ENCODE measurements around the gene SLC6A16.

DNA sequence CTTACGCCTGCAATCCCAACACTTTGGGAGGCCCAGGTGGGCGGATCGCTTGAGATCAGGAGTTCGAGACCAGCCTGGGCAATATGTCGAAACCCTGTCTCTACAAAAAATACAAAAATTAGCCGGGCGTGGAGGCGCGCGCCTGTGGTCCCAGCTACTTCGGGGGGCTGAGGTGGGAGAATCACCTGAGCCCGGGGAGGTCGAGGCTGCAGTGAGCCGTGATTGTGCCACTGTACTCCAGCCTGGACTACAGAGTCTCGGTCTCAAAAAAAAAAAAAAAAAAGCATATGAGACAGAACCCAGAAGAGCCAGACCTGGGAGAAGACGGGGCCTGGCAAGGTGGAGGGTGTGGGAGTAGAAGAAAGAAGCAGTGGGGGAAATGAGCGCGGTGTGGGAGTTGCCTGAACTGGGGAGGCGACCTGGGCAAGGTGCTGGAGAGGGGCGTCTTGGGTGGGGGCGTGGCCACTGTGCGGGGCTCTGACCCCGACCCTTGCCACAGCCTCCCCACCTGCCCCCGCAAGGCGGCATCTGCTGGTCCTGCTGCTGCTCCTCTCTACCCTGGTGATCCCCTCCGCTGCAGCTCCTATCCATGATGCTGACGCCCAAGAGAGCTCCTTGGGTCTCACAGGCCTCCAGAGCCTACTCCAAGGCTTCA lies 39.2 kb upstream of the SLC6A16 start:
- TF ChIP-seq SP1 (IDR thresholded peaks at IDR 0.05; ENCODE audit: low read depth) = no peak
- TF ChIP-seq, protein P1, sequence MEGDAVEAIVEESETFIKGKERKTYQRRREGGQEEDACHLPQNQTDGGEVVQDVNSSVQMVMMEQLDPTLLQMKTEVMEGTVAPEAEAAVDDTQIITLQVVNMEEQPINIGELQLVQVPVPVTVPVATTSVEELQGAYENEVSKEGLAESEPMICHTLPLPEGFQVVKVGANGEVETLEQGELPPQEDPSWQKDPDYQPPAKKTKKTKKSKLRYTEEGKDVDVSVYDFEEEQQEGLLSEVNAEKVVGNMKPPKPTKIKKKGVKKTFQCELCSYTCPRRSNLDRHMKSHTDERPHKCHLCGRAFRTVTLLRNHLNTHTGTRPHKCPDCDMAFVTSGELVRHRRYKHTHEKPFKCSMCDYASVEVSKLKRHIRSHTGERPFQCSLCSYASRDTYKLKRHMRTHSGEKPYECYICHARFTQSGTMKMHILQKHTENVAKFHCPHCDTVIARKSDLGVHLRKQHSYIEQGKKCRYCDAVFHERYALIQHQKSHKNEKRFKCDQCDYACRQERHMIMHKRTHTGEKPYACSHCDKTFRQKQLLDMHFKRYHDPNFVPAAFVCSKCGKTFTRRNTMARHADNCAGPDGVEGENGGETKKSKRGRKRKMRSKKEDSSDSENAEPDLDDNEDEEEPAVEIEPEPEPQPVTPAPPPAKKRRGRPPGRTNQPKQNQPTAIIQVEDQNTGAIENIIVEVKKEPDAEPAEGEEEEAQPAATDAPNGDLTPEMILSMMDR (IDR thresholded peaks at IDR 0.05 in 2 of 3, conservative IDR thresholded peaks at IDR 0.05 in 1 of 3; ENCODE audit: borderline replicate concordance in 1 of 3, insufficient read depth in 1 of 3, low read depth in 2 of 3, low read length in 2 of 3) = no peak
- TF ChIP-seq, protein P2, sequence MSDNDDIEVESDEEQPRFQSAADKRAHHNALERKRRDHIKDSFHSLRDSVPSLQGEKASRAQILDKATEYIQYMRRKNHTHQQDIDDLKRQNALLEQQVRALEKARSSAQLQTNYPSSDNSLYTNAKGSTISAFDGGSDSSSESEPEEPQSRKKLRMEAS (IDR thresholded peaks at IDR 0.05) = no peak
- TF ChIP-seq, protein P3, sequence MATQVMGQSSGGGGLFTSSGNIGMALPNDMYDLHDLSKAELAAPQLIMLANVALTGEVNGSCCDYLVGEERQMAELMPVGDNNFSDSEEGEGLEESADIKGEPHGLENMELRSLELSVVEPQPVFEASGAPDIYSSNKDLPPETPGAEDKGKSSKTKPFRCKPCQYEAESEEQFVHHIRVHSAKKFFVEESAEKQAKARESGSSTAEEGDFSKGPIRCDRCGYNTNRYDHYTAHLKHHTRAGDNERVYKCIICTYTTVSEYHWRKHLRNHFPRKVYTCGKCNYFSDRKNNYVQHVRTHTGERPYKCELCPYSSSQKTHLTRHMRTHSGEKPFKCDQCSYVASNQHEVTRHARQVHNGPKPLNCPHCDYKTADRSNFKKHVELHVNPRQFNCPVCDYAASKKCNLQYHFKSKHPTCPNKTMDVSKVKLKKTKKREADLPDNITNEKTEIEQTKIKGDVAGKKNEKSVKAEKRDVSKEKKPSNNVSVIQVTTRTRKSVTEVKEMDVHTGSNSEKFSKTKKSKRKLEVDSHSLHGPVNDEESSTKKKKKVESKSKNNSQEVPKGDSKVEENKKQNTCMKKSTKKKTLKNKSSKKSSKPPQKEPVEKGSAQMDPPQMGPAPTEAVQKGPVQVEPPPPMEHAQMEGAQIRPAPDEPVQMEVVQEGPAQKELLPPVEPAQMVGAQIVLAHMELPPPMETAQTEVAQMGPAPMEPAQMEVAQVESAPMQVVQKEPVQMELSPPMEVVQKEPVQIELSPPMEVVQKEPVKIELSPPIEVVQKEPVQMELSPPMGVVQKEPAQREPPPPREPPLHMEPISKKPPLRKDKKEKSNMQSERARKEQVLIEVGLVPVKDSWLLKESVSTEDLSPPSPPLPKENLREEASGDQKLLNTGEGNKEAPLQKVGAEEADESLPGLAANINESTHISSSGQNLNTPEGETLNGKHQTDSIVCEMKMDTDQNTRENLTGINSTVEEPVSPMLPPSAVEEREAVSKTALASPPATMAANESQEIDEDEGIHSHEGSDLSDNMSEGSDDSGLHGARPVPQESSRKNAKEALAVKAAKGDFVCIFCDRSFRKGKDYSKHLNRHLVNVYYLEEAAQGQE (IDR thresholded peaks at IDR 0.05; ENCODE audit: low read depth) = no peak
- no peak for TF ChIP-seq POLR2AphosphoS5 (IDR thresholded peaks at IDR 0.05; ENCODE audit: low read depth, low read length)
- TF ChIP-seq YY1 (IDR thresholded peaks at IDR 0.05; ENCODE audit: extremely low read depth, insufficient replicate concordance, low read depth, low read length) = no peak
- no peak for TF ChIP-seq SRF (IDR thresholded peaks at IDR 0.05; ENCODE audit: low read depth)

All from HCT116 (cell line).